GM18499 (cell line): ENCODE results near the gene ZZZ3.
"Not testable (repeated sequence)": the region's sequence is repeated elsewhere in the genome, so short reads cannot be mapped to it uniquely, and the experiment has no call there.

Experiments used
- ATAC-seq: cut with Tn5 transposase; IDR thresholded peaks from one replicate; pipeline ENCODE4 v1.9.1; 2021; ENCODE audit warnings: moderate number of reproducible peaks; ENCODE audit not compliant: insufficient read depth, unreplicated experiment

ZZZ3 gene

DNA sequence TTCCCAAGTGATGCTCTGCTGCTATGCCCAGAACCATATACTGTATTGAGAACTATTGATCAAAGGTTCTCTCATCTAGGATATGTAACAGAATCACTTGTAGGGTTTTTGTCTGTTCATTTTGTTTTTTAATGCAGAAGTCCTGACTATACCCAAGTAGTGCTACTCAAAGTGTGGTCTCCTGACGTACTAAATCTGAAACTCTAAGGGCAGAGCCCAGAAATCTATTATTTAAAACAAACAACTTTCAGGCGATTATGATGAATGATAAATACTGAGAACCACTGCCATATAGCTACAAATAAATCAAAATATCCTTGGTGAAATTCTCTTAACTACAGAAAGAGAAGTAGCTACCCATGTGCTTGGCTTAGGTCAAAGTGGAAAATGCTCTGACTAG, 10.1 kb downstream of the ZZZ3 start:
- no peak for ATAC-seq

GRCh38 chr1:77671836-77672235, 10.6 kb downstream of the ZZZ3 start:
- no peak for ATAC-seq

DNA sequence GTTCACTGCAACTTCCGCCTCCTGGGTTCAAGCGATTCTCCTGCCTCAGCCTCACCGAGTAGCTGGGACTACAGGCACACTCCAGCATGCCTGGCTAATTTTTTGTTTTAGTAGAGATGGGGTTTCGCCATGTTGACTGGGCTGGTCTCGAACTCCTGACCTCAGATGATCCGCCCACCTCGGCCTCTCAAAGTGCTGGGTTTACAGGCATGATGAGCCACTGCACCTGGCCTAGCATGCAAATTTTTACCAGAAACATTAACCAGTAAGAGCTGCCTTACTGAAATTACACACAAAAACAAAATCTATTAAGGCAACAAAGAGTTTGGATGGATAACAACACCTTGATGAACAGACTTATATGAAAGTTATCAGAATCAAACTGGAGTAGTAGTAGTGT, 12.1 kb downstream of the ZZZ3 start:
- no peak for ATAC-seq

DNA sequence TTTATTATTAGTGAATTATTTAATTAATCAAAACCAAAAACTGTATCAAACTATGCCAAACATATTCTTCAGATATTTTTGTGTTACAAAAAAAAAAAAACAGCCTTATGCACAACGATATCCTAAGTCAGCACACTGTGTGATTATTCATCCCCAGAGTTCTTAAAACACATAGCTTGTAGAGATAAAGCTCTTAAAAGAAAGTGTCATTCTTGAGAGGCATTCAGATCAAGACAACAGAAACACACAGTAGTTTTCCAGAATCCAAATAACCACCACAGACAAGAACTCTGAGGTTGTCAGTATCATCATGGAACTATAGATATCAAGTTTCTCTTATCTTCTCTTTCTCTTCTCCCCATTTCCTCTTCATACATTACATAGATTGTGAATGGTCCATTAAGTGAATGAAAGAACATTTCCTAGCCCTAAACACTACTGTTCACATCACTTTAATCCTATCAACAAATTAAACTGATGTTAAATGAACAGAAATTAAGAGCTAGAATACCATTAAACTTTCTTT, 13.5 kb downstream of the ZZZ3 start:
- ATAC-seq, result no peak

DNA sequence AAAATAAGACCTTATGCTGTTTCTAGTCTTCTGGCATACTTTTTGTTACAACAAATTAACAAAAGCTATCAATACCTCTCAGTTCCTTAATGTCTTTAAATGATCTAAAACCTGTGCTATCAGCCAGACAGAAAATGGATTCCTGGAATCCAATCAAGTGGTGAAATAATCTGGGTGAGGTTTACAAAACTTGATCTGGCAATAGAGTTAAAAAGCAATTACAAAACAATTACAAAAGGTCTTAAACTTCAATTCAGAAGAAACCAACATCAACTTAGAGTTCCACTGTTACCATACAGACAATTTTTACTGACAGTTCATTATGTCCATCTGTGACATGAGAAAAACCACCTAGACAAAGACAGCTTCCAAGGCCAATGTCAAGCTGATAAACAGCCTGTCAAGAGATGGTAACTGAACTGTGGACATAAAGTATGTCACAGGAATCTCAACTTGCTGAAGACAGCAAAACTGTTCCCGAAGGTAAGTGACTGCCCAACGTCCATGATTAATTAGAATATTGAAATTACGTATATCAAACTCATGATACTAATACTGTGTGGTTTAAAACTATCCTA, 17.4 kb downstream of the ZZZ3 start:
- ATAC-seq, result no peak

DNA sequence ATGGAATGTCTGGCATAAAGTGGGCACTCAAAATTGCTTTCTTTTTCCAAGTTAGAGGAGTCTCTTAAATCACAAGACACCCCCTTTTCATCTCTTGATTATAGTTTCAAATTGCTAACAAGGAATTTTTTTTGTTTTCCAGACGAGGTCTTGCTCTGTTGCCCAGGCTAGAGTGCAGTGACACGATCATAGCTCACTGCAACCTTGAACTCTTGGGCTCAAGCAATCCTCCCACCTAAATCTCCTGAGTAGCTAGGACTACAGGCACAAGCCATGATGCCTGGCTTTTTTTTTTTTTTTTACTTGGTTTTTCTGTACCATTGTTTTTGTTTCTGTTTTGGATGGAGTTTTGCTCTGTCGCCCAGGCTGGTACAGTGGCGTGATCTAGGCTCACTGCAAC, 20.8 kb downstream of the ZZZ3 start:
- ATAC-seq, result no peak

GRCh38 chr1:77659879-77660593, 22.4 kb downstream of the ZZZ3 start:
- no peak for ATAC-seq

DNA sequence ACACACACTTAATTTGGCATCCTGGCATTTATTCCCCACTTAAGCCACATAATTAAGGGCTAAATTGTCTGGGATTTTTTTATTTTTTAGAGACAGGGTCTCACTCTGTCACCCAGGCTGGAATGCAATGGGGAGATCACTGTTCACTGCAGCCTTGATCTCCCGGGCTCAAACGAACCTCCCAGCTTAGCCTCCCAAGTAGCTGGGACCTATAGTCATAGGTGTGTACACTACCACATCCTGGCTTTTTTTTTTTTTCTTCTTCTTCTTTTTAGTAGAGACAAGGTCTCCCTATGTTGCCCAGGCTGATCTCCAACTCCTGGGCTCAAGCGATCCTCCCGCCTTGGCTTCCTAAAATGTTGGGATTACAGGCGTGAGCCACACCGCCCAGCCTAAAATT, 24.2 kb downstream of the ZZZ3 start:
- no peak for ATAC-seq

- ATAC-seq, result no peak
Observed at GRCh38 chr1:77655431-77655974, 27.0 kb downstream of the ZZZ3 start.

- ATAC-seq, result no peak
Observed at GRCh38 chr1:77652970-77653516, 29.4 kb downstream of the ZZZ3 start.

DNA sequence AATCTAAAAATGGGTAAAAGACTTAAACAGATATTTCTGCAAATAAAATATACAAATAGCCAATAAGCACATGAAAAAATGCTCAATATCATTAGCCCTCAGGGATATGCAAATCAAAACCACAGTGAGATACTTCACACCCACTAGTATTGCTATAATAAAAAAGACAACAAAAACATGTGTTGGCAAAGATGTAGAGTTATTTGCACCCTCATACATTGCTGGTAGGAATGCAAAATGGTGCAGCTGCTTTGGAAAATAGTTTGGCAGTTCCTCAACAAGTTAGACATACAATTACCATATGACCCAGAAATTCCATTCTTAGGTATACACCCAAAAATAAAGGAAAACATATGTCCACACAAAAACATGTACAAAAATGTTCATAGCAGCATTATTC, 30.2 kb downstream of the ZZZ3 start:
- no peak for ATAC-seq

DNA sequence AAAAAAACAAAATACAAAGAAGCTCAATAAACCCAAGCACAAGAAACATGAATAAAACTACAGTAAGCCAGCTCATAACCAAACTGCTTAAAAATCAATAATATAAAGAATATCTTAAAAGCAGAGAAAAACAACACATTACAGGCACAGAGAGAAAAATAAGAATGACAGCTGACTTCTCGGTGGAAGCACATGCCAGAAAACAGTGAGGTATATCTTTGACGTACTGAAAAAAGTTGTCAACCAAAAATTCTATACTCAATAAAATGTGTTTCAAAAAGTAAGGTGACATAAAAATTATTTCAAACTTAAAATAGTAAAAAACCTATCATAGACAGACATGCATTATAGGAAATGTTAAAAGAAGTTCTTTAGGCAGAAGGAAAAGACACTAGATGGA, 33.3 kb downstream of the ZZZ3 start:
- no peak for ATAC-seq

GRCh38 chr1:77646224-77646623, 36.2 kb downstream of the ZZZ3 start:
- ATAC-seq, result not testable (repeated sequence)

- no peak for ATAC-seq
Observed at GRCh38 chr1:77643456-77643855, 39.0 kb downstream of the ZZZ3 start.

DNA sequence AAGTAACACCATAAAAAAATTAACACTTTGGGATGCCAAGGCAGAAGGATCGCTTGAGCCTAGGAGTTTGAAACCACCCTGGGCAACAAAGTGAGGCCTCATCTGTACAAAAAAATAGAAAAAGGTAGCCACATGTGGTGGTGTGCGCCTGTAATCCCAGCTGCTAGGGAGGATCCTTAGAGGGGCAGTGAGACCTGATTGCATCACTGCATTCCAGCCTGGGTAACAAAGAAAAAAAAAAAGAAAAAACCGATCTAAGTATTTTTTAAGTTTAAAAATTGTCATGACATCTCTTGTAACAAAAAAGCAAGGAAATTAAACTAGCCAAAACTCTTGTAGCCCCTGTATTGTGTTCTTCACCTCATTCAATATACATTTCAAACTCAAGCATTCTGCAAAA, 39.5 kb downstream of the ZZZ3 start:
- no peak for ATAC-seq

GRCh38 chr1:77642196-77642595, 40.3 kb downstream of the ZZZ3 start:
- no peak for ATAC-seq

DNA sequence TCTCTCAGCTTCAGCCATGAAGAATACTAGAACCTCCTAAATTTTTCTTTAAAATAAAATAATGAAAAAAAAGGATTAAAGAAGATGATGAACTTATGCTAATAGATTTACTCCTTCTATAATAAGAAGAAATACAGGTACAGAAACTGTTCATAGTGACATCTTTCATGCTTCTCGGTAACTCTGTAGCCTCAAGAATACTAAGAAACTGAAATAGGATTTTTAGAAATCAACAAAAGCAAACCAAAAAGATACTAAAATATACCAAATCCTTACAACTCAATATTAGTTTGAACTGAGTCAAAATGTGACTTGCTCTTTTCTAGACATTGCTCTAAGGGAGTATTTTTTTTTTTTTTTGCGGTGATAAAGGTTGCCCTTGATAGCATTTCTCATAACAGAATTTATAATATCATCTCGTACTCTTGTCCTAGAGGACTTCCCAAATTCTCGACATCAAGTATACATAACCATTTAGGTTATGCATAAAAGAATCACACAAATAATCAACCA, 42.8 kb downstream of the ZZZ3 start:
- ATAC-seq, result no peak

DNA sequence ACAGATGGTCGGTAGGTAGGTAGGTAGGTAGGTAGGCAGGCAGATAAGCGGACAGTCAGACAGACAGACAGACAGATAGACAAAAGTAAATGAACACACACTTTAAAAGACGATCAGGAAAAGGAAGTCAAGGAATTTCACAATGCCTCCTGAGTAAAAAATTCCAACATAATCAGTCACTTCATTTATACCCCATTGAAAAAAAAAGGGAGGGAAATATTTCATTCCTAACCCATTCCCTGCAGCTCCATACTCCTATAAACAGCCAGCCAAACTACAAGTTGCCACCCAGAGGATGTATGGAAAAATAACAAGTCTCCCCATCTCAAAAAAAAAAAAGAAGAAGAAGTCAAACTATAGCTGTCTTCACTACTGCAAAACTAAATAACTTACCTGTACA, 43.4 kb downstream of the ZZZ3 start:
- ATAC-seq, result no peak

GRCh38 chr1:77636864-77637263, 45.6 kb downstream of the ZZZ3 start:
- no peak for ATAC-seq
